CD8-positive, alpha-beta memory T cell (primary cell): ENCODE measurements around the gene LAMB1. TPM values are rescaled to one million over a fixed set of nuclear protein-coding genes. Genes with fewer than 3 reads are reported as not detected.
"Not testable (repeated sequence)": the region's sequence is repeated elsewhere in the genome, so short reads cannot be mapped to it uniquely, and the experiment has no call there.

Experiments used
- CTCF ChIA-PET: fragments of 350-600 bp; sonication (Branson Sonifier 250); formaldehyde crosslinking; loops from one replicate; lab custom pipeline; 2021; ENCODE audit warnings: antibody characterized with exemption; lab: Charles Lee
- POLR2A ChIA-PET: fragments of 350-600 bp; sonication (Branson Sonifier 250); formaldehyde crosslinking; loops from one replicate; lab custom pipeline; 2021; ENCODE audit warnings: antibody characterized with exemption; lab: Charles Lee
- DNase-seq, 5 donors: peaks; one replicate each; pipeline versions ENCODE4 v3.0.0 to v3.0.0-alpha.2; 2020 to 2022; ENCODE audit warnings: mixed read lengths in 1 of 5
- H3K27ac ChIP-seq: one replicate; pipeline ENCODE4 v1.7.0; 2013; ENCODE audit warnings: low read depth, mild to moderate bottlenecking, low read length, moderate library complexity
- H3K27me3 ChIP-seq: 2 replicates; pipeline ENCODE4 v1.7.0; 2013; ENCODE audit warnings: low read length, mild to moderate bottlenecking; ENCODE audit not compliant: insufficient read depth, poor library complexity, severe bottlenecking
- H3K36me3 ChIP-seq: 2 replicates; pipeline ENCODE4 v1.7.0; 2013; ENCODE audit warnings: mild to moderate bottlenecking, low read length, moderate library complexity; ENCODE audit not compliant: insufficient read depth
- H3K4me1 ChIP-seq: 2 replicates; pipeline ENCODE4 v1.7.0; 2013; ENCODE audit warnings: mild to moderate bottlenecking, low read length, moderate library complexity; ENCODE audit not compliant: insufficient read depth
- H3K4me3 ChIP-seq: 2 replicates; pipeline ENCODE4 v1.7.0; 2013; ENCODE audit warnings: mild to moderate bottlenecking, low read length
- H3K9me3 ChIP-seq: 2 replicates; pipeline ENCODE4 v1.7.0; 2013; ENCODE audit warnings: mild to moderate bottlenecking, low read length
- H3K27ac Mint-ChIP-seq, 8 donors: one replicate each; pipeline ENCODE4 v1.8.0; 2020 to 2021; ENCODE audit warnings: mixed read lengths in 8 of 8, mild to moderate bottlenecking in 6 of 8, inconsistent platforms in 3 of 8, moderate library complexity in 3 of 8
- H3K27me3 Mint-ChIP-seq, 2 donors: one replicate each; pipeline ENCODE4 v1.8.0; 2020 to 2021; ENCODE audit warnings: mixed read lengths in 2 of 2, mild to moderate bottlenecking in 1 of 2, moderate library complexity in 1 of 2
- H3K36me3 Mint-ChIP-seq, 3 donors: one replicate each; pipeline ENCODE4 v1.8.0; 2020 to 2021; ENCODE audit warnings: mixed read lengths in 3 of 3, inconsistent platforms in 1 of 3, mild to moderate bottlenecking in 1 of 3
- H3K4me1 Mint-ChIP-seq, 3 donors: one replicate each; pipeline ENCODE4 v1.8.0; 2020 to 2021; ENCODE audit warnings: mixed read lengths in 3 of 3, inconsistent platforms in 1 of 3, mild to moderate bottlenecking in 1 of 3
- H3K4me3 Mint-ChIP-seq, 7 donors: one replicate each; pipeline ENCODE4 v1.8.0; 2020 to 2021; ENCODE audit warnings: mixed read lengths in 7 of 7, mild to moderate bottlenecking in 6 of 7, moderate library complexity in 4 of 7, inconsistent platforms in 2 of 7
- H3K9me3 Mint-ChIP-seq, 5 donors: one replicate each; pipeline ENCODE4 v1.8.0; 2020 to 2022; ENCODE audit warnings: mixed read lengths in 5 of 5, mild to moderate bottlenecking in 3 of 5, moderate library complexity in 2 of 5, inconsistent platforms in 1 of 5
- polyA plus RNA-seq: library from polyadenylated mRNA; unstranded; fragments of 300-500 nt; fragmentation: Illumina TruSeq; gene quantifications from one replicate; pipeline ENCODE4 v1.2.3, GENCODE V29; 2021
- total RNA-seq, 2 experiments: library from RNA; stranded (reverse); gene quantifications; one replicate each; pipeline ENCODE4 v1.2.3, GENCODE V29; 2021

The LAMB1 gene
- total and polyA plus RNA-seq, 3 experiments from 2014 or later, result 0.44 TPM; not detected in 2

DNA sequence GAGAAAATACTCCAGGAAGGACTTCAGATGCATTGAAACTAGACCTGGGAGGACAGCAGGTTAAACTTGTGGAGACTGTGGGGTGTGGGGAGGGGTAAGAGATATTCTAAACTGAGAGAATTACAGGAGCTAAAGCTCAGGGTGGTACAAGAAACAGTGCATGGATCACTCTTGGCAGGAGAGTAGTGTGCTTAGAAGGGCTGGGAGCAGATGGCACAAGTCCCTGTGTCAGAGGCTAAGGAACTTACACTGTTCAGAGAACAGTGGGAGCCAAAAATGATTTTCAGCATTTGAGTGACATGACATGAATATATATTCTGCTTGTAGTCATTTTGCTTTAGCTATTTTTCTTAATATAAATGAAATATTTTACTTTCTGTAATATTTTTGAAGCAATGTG, 36.0 kb upstream of the LAMB1 start:
- peaks cover 5% of the 10 kb centered on the region for H3K27me3 ChIP-seq
- ChIA-PET CTCF (no interaction called here), POLR2A (no interaction called here)
- no peak for DNase-seq
- no peaks in the 10 kb centered on the region for H3K4me1 Mint-ChIP-seq
- H3K36me3 Mint-ChIP-seq, result no peaks in the 10 kb centered on the region
- no peak overlapping the region for H3K27ac ChIP-seq
- H3K4me1 ChIP-seq, result no peaks in the 10 kb centered on the region
- H3K27me3 Mint-ChIP-seq, result peaks cover 4 to 21% of the 10 kb centered on the region in 2 donors
- H3K4me3 Mint-ChIP-seq, result no peak overlapping the region
- H3K9me3 ChIP-seq, result no peaks in the 10 kb centered on the region
- no peak overlapping the region for H3K4me3 ChIP-seq
- H3K36me3 ChIP-seq, result no peaks in the 10 kb centered on the region
- peaks cover 0 to 2% (median 0%) of the 10 kb centered on the region in 5 donors for H3K9me3 Mint-ChIP-seq
- no peak overlapping the region for H3K27ac Mint-ChIP-seq

DNA sequence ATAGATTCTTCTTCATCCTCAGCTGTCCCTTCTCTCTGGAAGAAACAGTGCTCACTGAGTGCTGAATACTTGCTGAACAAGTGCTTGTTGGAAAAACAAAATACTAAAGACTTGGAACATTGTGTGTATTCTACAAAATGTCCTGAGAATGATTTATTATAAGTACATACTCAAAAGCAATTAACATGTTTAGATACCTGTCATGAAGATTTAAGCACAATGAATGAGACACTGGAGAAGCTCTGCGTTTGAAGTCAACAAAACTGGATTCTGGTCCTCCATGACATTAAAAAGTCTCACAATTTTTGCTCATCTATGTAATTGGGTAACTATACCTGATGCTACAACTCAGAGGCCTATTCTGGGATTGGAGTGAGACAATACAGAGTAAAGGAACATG, 34.8 kb upstream of the LAMB1 start:
- Histone ChIP-seq H3K36me3 (no peaks in the 10 kb centered on the region), H3K4me1 (no peaks in the 10 kb centered on the region), H3K4me3 (no peak overlapping the region), H3K9me3 (no peaks in the 10 kb centered on the region), H3K27me3 (peaks cover 5% of the 10 kb centered on the region), H3K27ac (no peak overlapping the region)
- CTCF ChIA-PET, result no interaction called here
- POLR2A ChIA-PET, result no interaction called here
- no peaks in the 10 kb centered on the region for H3K4me1 Mint-ChIP-seq
- no peak overlapping the region for H3K4me3 Mint-ChIP-seq
- H3K27me3 Mint-ChIP-seq, result peaks cover 4 to 21% of the 10 kb centered on the region in 2 donors
- H3K9me3 Mint-ChIP-seq, result peaks cover 0 to 2% (median 0%) of the 10 kb centered on the region in 5 donors
- H3K36me3 Mint-ChIP-seq, result no peaks in the 10 kb centered on the region
- no peak overlapping the region for H3K27ac Mint-ChIP-seq
- DNase-seq, result no peak

DNA sequence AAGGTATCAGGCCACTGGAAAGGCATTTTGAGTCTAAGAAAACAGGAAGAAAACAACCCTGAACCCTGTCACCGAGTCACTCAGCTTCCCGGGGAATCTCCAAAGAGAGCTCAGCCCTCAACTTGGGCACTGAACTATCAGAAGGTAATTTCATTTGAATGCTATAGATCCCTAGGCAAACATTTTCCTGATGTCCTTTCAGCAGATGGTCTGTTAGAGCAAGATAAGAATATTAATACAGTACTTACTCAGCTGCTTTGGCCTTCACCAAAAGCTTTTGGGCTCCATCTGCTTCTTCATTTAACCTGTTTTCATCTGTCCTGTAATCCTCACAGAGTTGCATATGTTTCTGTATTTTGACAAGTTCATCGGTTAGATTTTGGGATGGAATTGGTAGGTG, 34.2 kb upstream of the LAMB1 start:
- POLR2A ChIA-PET, result no interaction called here
- H3K27me3 ChIP-seq, result peaks cover 5% of the 10 kb centered on the region
- Mint-ChIP-seq H3K4me3 (no peak overlapping the region), H3K36me3 (no peaks in the 10 kb centered on the region), H3K9me3 (peaks cover 0 to 2% (median 0%) of the 10 kb centered on the region in 5 donors), H3K4me1 (no peaks in the 10 kb centered on the region), H3K27me3 (peaks cover 4 to 21% of the 10 kb centered on the region in 2 donors), H3K27ac (no peak overlapping the region)
- H3K4me1 ChIP-seq, result no peaks in the 10 kb centered on the region
- H3K27ac ChIP-seq, result peak overlapping the region; percentile 25
- H3K36me3 ChIP-seq, result no peaks in the 10 kb centered on the region
- DNase-seq, result no peak
- CTCF ChIA-PET, result no interaction called here
- no peaks in the 10 kb centered on the region for H3K9me3 ChIP-seq
- H3K4me3 ChIP-seq, result no peak overlapping the region

DNA sequence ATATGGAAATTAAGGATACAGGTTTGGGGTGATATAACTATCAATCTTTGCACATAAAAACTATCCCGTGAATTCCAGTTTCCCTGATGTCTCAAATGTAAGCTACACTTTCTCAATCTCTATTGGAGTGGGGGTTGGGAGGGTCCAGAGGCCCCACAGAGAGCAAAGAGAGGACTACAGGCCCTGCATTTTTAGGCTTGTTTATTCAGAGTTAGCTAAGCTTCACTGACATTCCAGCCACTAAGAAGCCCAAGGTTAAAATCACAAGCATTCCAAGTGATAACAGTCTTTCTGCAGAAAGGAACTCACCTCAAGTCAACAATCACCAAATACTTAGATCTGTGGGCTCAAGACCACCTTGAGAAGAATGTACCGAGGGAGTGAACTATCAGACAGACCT, 31.6 kb upstream of the LAMB1 start:
- Histone ChIP-seq H3K36me3 (no peaks in the 10 kb centered on the region), H3K27ac (no peak overlapping the region), H3K4me3 (no peak overlapping the region), H3K27me3 (peaks cover 5% of the 10 kb centered on the region), H3K4me1 (no peaks in the 10 kb centered on the region), H3K9me3 (no peaks in the 10 kb centered on the region)
- POLR2A ChIA-PET, result no interaction called here
- peaks cover 0 to 2% (median 0%) of the 10 kb centered on the region in 5 donors for H3K9me3 Mint-ChIP-seq
- no peak overlapping the region for H3K4me3 Mint-ChIP-seq
- H3K4me1 Mint-ChIP-seq, result no peaks in the 10 kb centered on the region
- no peak for DNase-seq
- H3K36me3 Mint-ChIP-seq, result no peaks in the 10 kb centered on the region
- CTCF ChIA-PET, result interaction anchor here (1.2 kb wide), 1 partner anchor 18 kb away, joined by 4 read pairs; no protein-coding TSS in a partner anchor
- H3K27ac Mint-ChIP-seq, result no peak overlapping the region
- peaks cover 3 to 15% of the 10 kb centered on the region in 2 donors for H3K27me3 Mint-ChIP-seq

DNA sequence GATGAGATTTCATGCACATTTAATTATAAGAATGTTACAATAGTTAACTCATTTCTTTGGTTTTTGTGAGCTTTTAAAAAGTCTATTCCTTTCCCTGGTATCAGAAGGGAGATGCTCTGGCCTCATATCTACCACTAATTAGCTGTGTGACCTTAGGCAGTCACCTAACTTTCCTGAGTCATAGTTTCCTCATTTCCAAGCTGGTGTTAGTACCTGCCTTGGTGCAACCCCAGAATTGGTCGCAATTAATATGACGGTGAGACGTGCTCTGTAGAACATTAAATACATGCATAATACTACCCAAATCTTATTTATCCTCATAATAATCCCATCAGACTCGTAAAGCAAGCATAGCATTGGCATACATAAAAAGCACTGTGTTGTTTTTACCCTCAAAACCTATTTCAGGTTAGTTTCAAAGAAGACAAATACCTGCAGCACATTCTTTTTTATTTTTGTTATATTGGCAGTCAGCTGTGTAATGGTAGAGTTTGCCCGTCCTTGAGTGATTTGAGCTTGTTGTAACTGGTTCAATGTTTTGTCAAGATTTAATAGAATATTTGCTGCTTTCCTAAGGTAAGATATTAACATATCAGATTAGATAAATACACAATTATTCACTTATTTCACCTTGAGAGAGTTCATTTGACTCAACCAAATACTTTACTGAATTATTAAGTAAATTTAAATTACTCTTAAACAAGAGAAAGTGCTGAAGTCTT, 31.0 kb upstream of the LAMB1 start:
- Mint-ChIP-seq H3K4me1 (no peaks in the 10 kb centered on the region), H3K9me3 (peaks cover 0 to 2% (median 0%) of the 10 kb centered on the region in 5 donors), H3K27ac (no peak overlapping the region), H3K4me3 (no peak overlapping the region), H3K27me3 (peaks cover 2 to 16% of the 10 kb centered on the region in 2 donors), H3K36me3 (no peaks in the 10 kb centered on the region)
- Histone ChIP-seq H3K9me3 (no peaks in the 10 kb centered on the region), H3K27ac (no peak overlapping the region), H3K4me1 (no peaks in the 10 kb centered on the region), H3K4me3 (no peak overlapping the region), H3K27me3 (peaks cover 5% of the 10 kb centered on the region), H3K36me3 (no peaks in the 10 kb centered on the region)
- DNase-seq, result no peak
- ChIA-PET CTCF (interaction anchor here (0.7 kb wide), 3 partner anchors 89 to 533 kb away, joined by 3 read pairs; no protein-coding TSS in a partner anchor), POLR2A (no interaction called here)

DNA sequence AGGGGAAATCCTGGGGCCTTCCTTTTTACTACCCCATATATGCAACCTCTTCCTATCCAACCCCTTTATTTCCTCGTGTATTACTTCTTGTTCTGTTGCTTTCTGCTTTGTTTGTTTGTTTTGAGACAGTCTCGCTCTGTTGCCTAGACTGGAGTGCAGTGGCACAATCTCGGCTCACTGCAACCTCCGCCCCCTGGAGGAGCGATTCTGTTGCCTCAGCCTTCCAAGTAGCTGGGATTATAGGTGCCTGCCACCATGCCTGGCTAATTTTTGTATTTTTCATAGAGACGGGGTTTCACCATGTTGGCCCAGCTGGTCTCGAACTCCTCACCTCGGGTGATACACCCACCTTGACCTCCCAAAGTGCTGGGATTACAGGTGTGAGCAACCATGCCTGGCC, 30.3 kb upstream of the LAMB1 start:
- H3K4me3 ChIP-seq, H3K27ac ChIP-seq, H3K27me3 ChIP-seq, H3K36me3 Mint-ChIP-seq, POLR2A ChIA-PET, H3K4me1 Mint-ChIP-seq, H3K27ac Mint-ChIP-seq, H3K27me3 Mint-ChIP-seq, H3K4me3 Mint-ChIP-seq, H3K36me3 ChIP-seq, H3K9me3 Mint-ChIP-seq, H3K9me3 ChIP-seq, H3K4me1 ChIP-seq, DNase-seq: not testable (repeated sequence)
- CTCF ChIA-PET, result interaction anchor here (0.7 kb wide), 3 partner anchors 89 to 532 kb away, joined by 3 read pairs; no protein-coding TSS in a partner anchor

DNA sequence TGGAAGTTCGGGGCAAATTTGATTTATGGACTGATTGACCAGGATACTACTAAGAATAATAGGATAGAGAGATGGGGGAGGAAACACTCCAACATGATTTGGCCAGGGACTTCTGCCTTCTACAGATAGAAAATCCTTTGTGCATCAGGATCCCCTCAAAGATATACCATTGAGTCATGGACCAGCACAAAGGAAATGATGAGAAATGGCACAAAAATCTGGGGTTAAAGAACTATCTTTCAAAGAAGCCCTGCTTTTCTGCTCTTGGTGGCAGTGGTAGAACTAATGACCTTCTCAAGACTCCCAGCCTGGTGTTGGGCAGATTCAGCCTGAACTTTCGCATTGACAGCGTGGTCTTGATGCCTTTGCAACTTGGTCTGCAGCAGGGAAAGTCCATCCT, 27.6 kb upstream of the LAMB1 start:
- peaks cover 4 to 17% of the 10 kb centered on the region in 2 donors for H3K27me3 Mint-ChIP-seq
- ChIA-PET POLR2A (no interaction called here), CTCF (no interaction called here)
- no peak overlapping the region for H3K27ac Mint-ChIP-seq
- no peak overlapping the region for H3K4me3 Mint-ChIP-seq
- Histone ChIP-seq H3K27me3 (peaks cover 5% of the 10 kb centered on the region), H3K4me3 (no peak overlapping the region), H3K4me1 (no peaks in the 10 kb centered on the region), H3K9me3 (no peaks in the 10 kb centered on the region), H3K27ac (no peak overlapping the region), H3K36me3 (no peaks in the 10 kb centered on the region)
- H3K36me3 Mint-ChIP-seq, result no peaks in the 10 kb centered on the region
- H3K9me3 Mint-ChIP-seq, result no peaks in the 10 kb centered on the region
- H3K4me1 Mint-ChIP-seq, result no peaks in the 10 kb centered on the region
- no peak for DNase-seq

DNA sequence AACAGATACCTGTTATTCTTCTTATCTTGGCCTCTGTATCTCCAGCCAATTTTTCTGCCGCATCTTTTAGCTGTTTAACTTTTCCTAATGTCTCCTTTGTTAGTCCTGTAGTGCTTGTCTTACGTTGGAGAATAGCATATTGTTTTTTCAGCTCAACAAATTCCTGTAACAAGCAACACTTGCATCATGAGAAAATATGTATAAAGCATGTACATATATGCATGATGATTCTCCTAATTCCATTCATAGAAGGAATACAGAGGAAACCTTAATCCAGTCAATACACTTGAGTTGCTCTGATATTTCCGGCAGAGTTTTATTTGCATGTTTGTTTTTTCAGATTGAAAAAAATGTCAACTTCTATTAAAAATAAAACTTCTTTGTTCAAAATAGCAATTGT, 26.1 kb upstream of the LAMB1 start:
- H3K27ac Mint-ChIP-seq, result no peak overlapping the region
- Histone ChIP-seq H3K36me3 (no peaks in the 10 kb centered on the region), H3K27me3 (no peaks in the 10 kb centered on the region), H3K9me3 (no peaks in the 10 kb centered on the region), H3K4me3 (no peak overlapping the region), H3K27ac (no peak overlapping the region), H3K4me1 (no peaks in the 10 kb centered on the region)
- H3K27me3 Mint-ChIP-seq, result peaks cover 4 to 12% of the 10 kb centered on the region in 2 donors
- ChIA-PET CTCF (no interaction called here), POLR2A (no interaction called here)
- H3K4me3 Mint-ChIP-seq, result no peak overlapping the region
- no peaks in the 10 kb centered on the region for H3K9me3 Mint-ChIP-seq
- H3K36me3 Mint-ChIP-seq, result no peaks in the 10 kb centered on the region
- no peaks in the 10 kb centered on the region for H3K4me1 Mint-ChIP-seq
- DNase-seq, result no peak
